Peyer's patch (tissue), 4 donors: ENCODE measurements around the gene TIMM22. TPM values are rescaled to one million over a fixed set of nuclear protein-coding genes. Genes with fewer than 3 reads are reported as not detected.
A peak's percentile ranks its signal among the peaks of the same experiment; 100 is the strongest.
"Not testable (repeated sequence)": the region's sequence is repeated elsewhere in the genome, so short reads cannot be mapped to it uniquely, and the experiment has no call there.

ENCODE experiments used
- DNase-seq, 3 donors: peaks; one replicate each; pipeline ENCODE4 v3.0.0-alpha.2; 2017 to 2019
- H3K27ac ChIP-seq, 4 donors: fragments of 200-600 bp; sonication (generic); one replicate each; pipeline ENCODE4 v1.5.1; 2016 to 2019
- H3K27me3 ChIP-seq, 2 donors: fragments of 200-600 bp; sonication (generic); one replicate each; pipeline ENCODE4 v1.5.1; 2019
- H3K36me3 ChIP-seq, 3 donors: fragments of 200-600 bp; sonication (generic); one replicate each; pipeline ENCODE4 v1.5.1; 2016 to 2019
- H3K4me1 ChIP-seq, 4 donors: fragments of 200-600 bp; sonication (generic); one replicate each; pipeline ENCODE4 v1.5.1; 2016 to 2019
- H3K4me3 ChIP-seq, 4 donors: fragments of 200-600 bp; sonication (generic); 1 replicate in 3 of 4; 2 replicates in 1 of 4; pipeline ENCODE4 v1.5.1; 2016 to 2019; ENCODE audit warnings: mild to moderate bottlenecking in 1 of 4
- H3K9me3 ChIP-seq, 4 donors: fragments of 200-600 bp; sonication (generic); one replicate each; pipeline ENCODE4 v1.5.1; 2016 to 2019; ENCODE audit warnings: mild to moderate bottlenecking in 1 of 4
- CTCF ChIP-seq, 6 experiments: fragments of 450-650 bp in 4 of 6; fragments of 200-600 bp in 2 of 6; sonication (generic) in 1 of 6; IDR thresholded peaks; one replicate each; pipeline ENCODE4 v1.5.1; 2017 to 2019; ENCODE audit warnings: antibody characterized with exemption in 6 of 6, mild to moderate bottlenecking in 3 of 6, moderate library complexity in 1 of 6
- POLR2A ChIP-seq, 2 donors: fragments of 450-650 bp; IDR thresholded peaks; one replicate each; pipeline ENCODE4 v1.5.1; 2017; ENCODE audit warnings: antibody characterized with exemption in 2 of 2, mild to moderate bottlenecking in 2 of 2, moderate library complexity in 2 of 2
- total RNA-seq, 4 donors: library from RNA; depleted of rRNA; stranded (reverse); fragments of >200 nt; gene quantifications; one replicate each; pipeline ENCODE4 v1.1.0, GENCODE V29; 2016

Gene TIMM22
- total RNA-seq = 10 to 100 TPM in 3 of 4 donors, 1 to 10 TPM in 1; 9.0 to 18.2 (median 11.2) TPM

- H3K4me3 ChIP-seq = peak within 1 kb of the TSS; percentile 72 to 93 (median 84)
- peaks cover 0 to 30% (median 10%) of the 10 kb centered on the region in 4 donors for H3K4me1 ChIP-seq
- peak; percentile 92 to 96 (median 94) for DNase-seq
- no peaks in the 10 kb centered on the region for H3K27me3 ChIP-seq
- H3K36me3 ChIP-seq = peaks cover 0 to 24% (median 0%) of the 10 kb centered on the region in 3 donors
- peak; percentile 72 to 76 for TF ChIP-seq POLR2A (IDR thresholded peaks at IDR 0.05)
- peak; percentile 90 to 98 (median 97) for TF ChIP-seq CTCF (IDR thresholded peaks at IDR 0.05)
- peak within 1 kb of the TSS; percentile 79 to 86 (median 82) for H3K27ac ChIP-seq
- H3K9me3 ChIP-seq = peaks cover 0 to 12% (median 0%) of the 10 kb centered on the region in 4 donors
Observed at GRCh38 chr17:996554-997344, at the start of gene TIMM22. TIMM22 (plus strand) TSS chr17:997129; CDS start chr17:997143, 14 bp downstream.

DNA sequence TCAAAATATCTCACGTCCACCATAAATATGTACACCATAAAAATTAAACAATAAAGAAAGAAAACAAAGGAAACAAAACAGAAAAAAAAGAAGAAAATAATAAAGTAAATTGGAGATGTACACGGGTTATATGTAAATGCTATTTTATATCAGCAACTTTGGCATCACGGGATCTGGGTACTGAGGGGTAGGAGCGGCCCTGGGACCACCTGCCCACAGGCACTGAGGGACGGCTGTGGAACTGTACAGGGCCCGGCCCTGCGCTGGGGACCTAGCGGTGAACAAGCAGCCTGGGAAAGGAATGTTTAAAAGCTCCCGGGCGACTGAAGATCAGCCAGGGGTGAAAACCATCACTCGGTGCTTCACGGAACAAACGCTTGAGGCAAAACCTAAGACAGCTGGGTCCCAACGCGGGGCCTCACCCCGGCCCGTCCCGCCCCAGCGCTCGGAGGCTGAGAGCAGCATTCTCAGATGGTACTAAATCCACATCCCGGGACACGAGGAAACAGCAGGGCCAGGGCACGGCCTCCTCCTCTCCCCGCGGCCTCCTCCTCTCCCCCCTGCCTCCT lies 48.6 kb upstream of the TIMM22 start:
- no peaks in the 10 kb centered on the region for H3K27me3 ChIP-seq
- peak overlapping the region in 1 of 4 donors; percentile 48 for H3K27ac ChIP-seq
- no peaks in the 10 kb centered on the region for H3K36me3 ChIP-seq
- no peaks in the 10 kb centered on the region for H3K9me3 ChIP-seq
- H3K4me3 ChIP-seq = no peak overlapping the region
- no peak for TF ChIP-seq CTCF (IDR thresholded peaks at IDR 0.05)
- TF ChIP-seq POLR2A (IDR thresholded peaks at IDR 0.05) = no peak
- no peak for DNase-seq
- H3K4me1 ChIP-seq = no peaks in the 10 kb centered on the region

DNA sequence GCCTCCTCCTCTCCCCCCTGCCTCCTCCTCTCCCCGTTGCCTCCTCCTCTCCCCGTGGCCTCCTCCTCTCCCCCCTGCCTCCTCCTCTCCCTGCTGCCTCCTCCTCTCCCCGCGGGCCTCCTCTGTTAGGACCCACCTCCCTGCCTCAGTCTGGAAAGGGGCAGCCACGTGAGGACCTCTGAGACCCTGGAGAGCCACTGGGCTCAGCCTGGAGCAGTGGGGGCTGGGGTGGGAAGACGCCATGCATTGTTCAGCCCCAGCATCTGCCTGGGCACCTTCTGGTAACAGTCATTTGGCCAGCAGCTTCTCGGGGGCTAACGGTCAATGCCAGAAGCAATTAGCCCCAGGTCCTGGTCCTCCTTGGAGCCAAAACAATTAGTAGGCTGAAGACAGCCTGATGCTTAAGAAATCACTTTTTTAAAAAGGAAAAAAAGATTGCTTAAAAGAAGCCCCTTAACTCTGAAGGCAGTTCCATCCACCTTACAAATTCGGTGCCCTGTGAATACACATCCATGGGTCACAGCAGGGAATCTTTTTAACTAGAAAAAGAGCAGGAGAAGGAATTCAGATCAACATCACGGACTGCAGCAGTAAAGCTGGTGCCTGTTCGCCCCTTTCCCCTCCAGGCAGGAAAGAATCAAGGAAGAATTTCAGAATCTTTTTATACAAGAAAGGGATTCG lies 47.2 kb upstream of the TIMM22 start:
- TF ChIP-seq POLR2A (IDR thresholded peaks at IDR 0.05) = no peak
- TF ChIP-seq CTCF (IDR thresholded peaks at IDR 0.05) = no peak
- H3K4me3 ChIP-seq = no peak overlapping the region
- no peak for DNase-seq
- no peaks in the 10 kb centered on the region for H3K9me3 ChIP-seq
- no peaks in the 10 kb centered on the region for H3K4me1 ChIP-seq
- H3K27ac ChIP-seq = peak overlapping the region in 1 of 4 donors; percentile 61
- no peaks in the 10 kb centered on the region for H3K36me3 ChIP-seq
- no peaks in the 10 kb centered on the region for H3K27me3 ChIP-seq

GRCh38 chr17:951325-952132 lies 45.4 kb upstream of the TIMM22 start:
- no peak for TF ChIP-seq POLR2A (IDR thresholded peaks at IDR 0.05)
- no peak for TF ChIP-seq CTCF (IDR thresholded peaks at IDR 0.05)
- H3K9me3 ChIP-seq = no peaks in the 10 kb centered on the region
- no peak overlapping the region for H3K4me3 ChIP-seq
- DNase-seq = no peak
- H3K36me3 ChIP-seq = no peaks in the 10 kb centered on the region
- no peaks in the 10 kb centered on the region for H3K27me3 ChIP-seq
- peak overlapping the region in 2 of 4 donors; percentile 38 to 61 for H3K27ac ChIP-seq
- no peaks in the 10 kb centered on the region for H3K4me1 ChIP-seq

DNA sequence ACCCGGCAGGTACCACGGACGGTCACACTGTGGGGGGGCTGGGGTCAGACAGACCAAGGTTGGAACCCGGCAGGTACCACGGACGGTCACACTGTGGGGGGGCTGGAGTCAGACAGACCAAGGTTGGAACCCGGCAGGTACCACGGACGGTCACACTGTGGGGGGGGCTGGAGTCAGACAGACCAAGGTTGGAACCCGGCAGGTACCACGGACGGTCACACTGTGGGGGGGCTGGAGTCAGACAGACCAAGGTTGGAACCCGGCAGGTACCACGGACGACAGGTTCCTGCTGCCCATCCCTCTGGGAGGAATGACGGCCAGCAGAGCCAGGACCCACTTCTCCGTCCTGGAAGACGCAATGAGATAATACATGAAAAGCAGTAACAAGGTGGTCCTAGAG lies 44.3 kb upstream of the TIMM22 start:
- H3K4me3 ChIP-seq, H3K36me3 ChIP-seq, H3K9me3 ChIP-seq, H3K4me1 ChIP-seq, H3K27me3 ChIP-seq, DNase-seq, H3K27ac ChIP-seq: not testable (repeated sequence)
